HG03095 (cell line): Measurements from ENCODE around the gene ELSPBP1.
"Not testable (repeated sequence)": the region's sequence is repeated elsewhere in the genome, so short reads cannot be mapped to it uniquely, and the experiment has no call there.

Source experiments
- ATAC-seq: cut with Tn5 transposase; IDR thresholded peaks from one replicate; pipeline ENCODE4 v1.9.1; 2021; ENCODE audit warnings: moderate library complexity; ENCODE audit not compliant: unreplicated experiment

ELSPBP1 gene

GRCh38 chr19:47994209-47994802, at the start of gene ELSPBP1:
Gene ELSPBP1 (plus strand): TSS chr19:47994632. CDS start chr19:48008668, 14,036 bp downstream.
- ATAC-seq: no peak

DNA sequence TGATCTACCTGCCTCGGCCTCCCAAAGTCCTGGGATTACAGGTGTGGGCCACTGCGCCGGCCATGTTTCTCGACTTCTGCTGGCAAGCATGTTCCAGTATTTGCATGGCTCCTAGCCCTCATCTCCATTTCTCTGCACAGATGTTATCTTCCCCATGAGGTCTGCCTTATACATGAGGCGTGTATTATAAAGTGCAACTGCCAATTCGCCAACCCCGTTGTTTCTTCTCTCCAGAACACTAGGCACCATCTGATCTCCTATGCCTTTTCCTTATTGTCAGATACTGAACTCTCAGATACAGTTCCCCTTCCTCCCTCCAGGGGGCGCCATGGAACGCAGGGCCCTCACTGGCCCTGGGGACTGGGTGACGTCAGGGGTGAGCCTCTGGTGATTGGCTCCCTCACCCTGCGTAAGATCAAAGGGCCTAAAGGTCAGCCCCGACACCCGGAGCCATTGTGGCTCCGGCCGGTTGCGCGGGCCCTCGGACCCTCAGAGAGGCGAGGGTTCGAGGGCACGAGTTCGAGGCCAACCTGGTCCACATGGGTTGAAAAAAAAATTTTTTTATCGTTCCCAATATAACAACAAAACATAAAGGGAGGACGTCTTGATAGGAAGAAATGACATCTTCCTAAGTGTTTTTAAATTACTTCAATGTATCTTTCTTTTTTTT, 44.4 kb upstream of the ELSPBP1 start:
- ATAC-seq: not testable (repeated sequence)

DNA sequence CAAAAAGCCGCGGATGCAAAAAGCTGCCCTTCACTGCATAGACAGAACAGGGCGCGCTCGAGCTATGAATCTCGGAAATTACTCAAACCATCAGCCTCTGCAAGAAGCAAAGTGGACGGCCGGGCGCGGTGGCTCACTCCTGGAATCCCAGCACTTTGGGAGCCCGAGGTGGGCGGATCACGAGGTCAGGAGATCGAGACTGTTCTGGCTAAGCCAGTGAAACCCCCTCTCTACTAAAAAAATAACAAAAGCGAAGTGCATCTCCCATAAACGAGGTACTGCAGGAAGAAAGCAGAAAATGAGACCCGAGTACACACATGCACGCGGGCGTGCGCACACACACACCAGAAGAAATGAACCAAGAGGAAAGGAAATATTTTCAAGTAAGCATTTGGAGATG, 42.3 kb upstream of the ELSPBP1 start:
- ATAC-seq: not testable (repeated sequence)

DNA sequence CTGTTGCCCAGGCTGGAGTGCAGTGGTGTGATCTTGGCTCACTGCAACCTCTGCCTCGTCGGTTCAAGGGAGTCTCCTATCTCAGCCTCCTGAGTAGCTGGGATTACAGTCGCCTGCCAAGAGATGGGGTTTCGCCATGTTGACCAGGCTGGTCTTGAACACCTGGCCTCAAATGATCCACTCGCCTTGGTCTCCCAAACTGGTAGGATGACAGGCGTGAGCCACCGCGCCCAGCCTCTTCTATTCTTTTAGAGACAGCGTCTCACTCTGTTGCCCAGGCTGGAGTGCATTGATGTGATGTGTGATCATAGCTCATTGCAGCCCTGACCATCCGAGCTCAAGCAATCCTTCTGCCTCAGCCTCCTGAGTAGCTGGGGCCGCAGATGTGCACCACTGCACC, 38.5 kb upstream of the ELSPBP1 start:
- ATAC-seq: not testable (repeated sequence)

DNA sequence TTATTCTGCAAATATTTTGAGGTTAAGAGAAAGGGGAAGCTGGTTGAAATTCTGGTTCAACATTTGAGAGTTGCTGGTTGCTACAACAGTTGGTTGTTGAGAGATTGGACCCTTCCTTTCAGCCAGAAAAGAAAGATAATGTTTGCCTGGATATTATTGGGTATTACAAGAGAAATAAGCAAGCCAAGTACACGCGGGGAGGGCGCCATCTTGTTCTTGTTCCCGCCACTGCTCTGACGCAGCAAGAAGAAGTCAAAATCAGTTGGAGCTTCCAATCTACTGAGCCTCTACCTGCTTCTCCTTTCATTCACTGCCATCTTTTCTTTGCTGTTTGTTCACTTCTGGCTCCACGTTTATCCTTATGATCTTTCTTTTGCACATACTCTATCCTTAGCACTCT, 20.9 kb upstream of the ELSPBP1 start:
- no peak for ATAC-seq

- ATAC-seq: no peak
Measured at GRCh38 chr19:47991191-47991808, 3.1 kb upstream of the ELSPBP1 start.

GRCh38 chr19:47992070-47992469, 2.4 kb upstream of the ELSPBP1 start, which contains the start of gene BSPH1:
Gene BSPH1 (minus strand): TSS chr19:47992170. CDS start chr19:47992081, 89 bp downstream.
- ATAC-seq: no peak

DNA sequence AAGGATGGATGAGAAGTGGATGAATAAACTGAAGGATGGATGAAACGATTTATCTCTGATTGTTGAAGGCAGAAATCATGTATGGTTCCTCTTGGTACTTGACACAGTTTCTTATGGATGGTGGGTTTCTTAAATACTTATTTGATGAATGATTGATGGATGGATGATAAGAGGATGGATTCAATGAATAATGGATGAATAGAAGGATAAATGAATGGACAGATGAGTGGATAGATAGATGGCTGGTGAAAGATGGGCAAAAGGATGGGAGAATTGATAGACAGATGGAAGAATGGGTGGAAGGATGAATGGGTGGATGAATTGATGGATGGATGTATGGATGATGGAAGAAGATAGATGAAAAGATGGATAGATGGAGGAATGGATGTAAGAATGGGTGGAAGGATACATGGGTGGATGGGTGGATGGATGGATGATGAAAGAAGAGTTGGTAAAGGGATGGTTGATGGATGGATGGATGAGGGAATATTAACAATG, 1.8 kb downstream of the ELSPBP1 start:
- no peak for ATAC-seq

GRCh38 chr19:47998800-47999199, 4.4 kb downstream of the ELSPBP1 start:
- no peak for ATAC-seq

- no peak for ATAC-seq
Measured at GRCh38 chr19:48000846-48001245, 6.4 kb downstream of the ELSPBP1 start.

GRCh38 chr19:48004236-48004635, 9.8 kb downstream of the ELSPBP1 start:
- no peak for ATAC-seq

- no peak for ATAC-seq
Measured at GRCh38 chr19:48006762-48007161, 12.3 kb downstream of the ELSPBP1 start.

DNA sequence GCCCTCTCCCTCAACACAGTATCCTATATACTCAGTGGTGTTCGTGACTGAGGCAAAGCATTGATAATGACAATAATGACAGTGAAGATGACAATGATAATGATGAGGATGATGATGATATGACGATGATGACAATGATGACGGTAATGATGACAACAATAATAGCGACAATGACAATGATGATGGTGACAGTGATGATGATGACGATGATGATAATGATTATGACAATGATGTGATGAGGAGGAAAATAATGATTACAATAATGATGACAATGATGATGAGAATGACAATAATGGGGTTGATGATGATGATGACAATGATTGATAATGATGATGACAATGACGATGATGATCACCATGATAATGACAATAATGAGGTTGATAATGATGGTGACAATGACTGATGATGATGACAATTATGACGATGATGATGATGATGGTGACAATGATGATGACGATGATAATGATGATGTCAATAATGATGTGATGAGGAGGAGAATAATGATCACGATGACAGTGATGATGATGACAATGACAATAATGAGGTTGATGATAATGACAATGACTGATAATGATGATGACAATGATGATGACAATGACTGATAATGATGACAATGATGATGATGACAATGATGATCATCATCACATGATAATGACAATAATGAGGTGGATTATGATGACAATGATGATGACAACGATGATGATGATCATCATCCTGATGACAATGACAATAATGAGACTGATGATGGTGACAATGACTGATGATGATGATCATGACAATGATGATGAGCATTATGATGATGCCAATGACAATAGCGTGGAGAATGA, 16.7 kb downstream of the ELSPBP1 start:
- ATAC-seq: no peak

- ATAC-seq: no peak
Measured at GRCh38 chr19:48020686-48021085, 26.3 kb downstream of the ELSPBP1 start.

DNA sequence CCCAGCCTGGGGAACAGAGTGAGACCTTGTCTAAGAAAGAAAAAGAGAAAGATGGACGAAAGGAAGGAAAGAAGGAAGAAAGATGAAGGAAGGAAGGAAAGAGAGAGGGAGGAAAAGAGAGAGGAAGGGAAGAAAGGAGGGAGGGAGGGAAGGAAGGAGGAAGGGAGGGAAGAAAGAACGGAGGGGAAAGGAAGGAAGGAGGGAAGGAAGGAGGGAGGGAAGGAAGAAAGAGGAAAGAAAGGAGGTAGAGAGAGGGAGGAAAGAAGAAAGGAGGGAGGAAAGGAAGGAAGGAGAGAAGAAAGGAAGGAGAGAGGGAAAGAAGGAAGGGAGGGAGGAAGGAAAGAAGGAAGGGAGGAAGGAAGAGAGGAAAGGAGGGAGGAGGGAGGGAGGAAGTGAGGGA, 28.6 kb downstream of the ELSPBP1 start:
- no peak for ATAC-seq

DNA sequence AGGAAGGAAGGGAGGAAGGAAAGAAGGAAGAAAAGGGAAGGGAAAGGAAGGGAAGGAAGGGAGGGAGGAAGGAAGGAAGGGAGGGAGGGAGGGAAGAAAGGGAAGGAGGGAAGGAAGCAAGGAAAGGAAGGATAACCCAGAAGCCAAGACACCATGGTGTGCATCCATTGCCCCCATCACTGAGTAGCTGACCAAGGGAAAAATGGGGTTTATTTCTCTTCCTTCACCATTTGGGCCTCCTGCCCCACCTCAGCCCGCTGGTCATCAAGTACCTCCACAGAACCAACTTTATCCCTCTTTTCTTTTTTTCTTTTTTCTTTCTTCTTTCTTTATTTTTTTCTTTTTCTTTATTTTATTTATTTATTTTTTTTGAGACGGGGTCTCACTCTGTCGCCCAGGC, 29.1 kb downstream of the ELSPBP1 start:
- no peak for ATAC-seq

- no peak for ATAC-seq
Measured at GRCh38 chr19:48025480-48025879, 31.0 kb downstream of the ELSPBP1 start.

- no peak for ATAC-seq
Measured at GRCh38 chr19:48029431-48029830, 35.0 kb downstream of the ELSPBP1 start.

GRCh38 chr19:48030073-48030472, 35.6 kb downstream of the ELSPBP1 start:
- no peak for ATAC-seq

- ATAC-seq: no peak
Measured at GRCh38 chr19:48033604-48034003, 39.2 kb downstream of the ELSPBP1 start.

DNA sequence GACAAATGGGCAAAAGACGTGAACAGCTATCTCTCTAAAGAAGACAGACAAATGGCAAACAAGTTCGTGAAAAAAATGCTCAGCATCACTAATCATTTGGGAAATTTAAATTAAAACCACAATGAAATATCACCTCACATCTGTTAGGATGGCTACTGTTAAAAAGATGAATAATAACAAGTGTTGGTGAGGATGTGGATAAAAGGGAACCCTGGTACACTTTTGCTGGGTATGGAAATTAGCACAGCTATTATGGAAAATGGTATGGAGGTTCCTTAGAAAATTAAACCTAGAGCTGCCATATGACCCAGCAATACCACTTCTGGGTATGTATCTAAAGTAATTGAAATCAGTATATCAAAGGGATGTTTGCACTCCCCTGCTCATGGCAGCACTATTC, 42.3 kb downstream of the ELSPBP1 start:
- no peak for ATAC-seq
